Activated CD4-positive, CD25-positive, alpha-beta regulatory T cell treated with anti-CD3 and anti-CD28 coated beads, Interleukin-2, amount 50 U/mL, for 16 hours (primary cell): Measurements from ENCODE around the gene DNAH2.

Experiments
- DNase-seq: peaks from one replicate; pipeline ENCODE4 v3.0.0-alpha.2; 2020; ENCODE audit warnings: low read depth, low spot score

The DNAH2 gene, protein sequence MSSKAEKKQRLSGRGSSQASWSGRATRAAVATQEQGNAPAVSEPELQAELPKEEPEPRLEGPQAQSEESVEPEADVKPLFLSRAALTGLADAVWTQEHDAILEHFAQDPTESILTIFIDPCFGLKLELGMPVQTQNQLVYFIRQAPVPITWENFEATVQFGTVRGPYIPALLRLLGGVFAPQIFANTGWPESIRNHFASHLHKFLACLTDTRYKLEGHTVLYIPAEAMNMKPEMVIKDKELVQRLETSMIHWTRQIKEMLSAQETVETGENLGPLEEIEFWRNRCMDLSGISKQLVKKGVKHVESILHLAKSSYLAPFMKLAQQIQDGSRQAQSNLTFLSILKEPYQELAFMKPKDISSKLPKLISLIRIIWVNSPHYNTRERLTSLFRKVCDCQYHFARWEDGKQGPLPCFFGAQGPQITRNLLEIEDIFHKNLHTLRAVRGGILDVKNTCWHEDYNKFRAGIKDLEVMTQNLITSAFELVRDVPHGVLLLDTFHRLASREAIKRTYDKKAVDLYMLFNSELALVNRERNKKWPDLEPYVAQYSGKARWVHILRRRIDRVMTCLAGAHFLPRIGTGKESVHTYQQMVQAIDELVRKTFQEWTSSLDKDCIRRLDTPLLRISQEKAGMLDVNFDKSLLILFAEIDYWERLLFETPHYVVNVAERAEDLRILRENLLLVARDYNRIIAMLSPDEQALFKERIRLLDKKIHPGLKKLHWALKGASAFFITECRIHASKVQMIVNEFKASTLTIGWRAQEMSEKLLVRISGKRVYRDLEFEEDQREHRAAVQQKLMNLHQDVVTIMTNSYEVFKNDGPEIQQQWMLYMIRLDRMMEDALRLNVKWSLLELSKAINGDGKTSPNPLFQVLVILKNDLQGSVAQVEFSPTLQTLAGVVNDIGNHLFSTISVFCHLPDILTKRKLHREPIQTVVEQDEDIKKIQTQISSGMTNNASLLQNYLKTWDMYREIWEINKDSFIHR (N-terminal part only)

DNA sequence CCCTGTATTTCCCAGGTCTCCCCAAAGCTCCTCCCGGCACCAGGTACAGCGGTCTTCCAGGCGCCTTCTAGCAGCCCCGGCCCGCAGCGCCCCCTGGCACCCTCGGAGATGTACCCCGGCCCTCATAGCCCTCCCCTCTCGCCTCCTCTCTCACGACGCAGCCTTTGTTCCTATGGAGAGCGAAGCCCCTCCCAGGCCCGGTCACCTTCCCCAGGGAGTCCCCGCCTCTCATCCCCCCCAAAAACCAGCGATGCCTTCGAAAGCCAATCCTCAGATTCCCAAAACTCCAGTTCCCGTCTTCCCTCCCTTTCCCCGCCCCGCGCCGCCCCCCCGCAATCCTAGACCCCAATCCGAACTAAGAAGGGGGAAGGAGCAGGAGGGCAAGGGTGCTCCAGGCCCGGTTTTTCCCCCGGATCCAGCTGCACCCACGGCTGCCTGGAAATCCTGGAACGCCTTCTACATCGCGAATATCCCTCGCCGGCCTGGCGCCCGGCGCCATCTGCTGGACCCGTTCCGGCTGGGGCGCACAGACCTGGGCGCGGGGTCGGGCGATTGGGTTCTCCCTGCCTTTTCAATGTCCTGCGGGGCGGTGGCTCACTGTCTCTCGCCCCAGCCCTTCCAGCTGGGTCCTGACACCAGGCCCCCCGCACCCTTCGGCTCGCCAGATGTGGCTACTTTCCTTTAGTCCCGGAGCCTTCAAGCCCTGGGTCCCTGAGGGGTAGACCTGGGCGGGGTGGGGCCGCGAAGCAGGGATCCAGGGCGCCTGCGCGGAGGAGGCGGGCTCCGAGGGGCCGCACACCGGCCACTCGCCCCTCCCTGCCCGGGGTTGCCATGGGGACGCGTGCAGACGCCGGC lies at the start of gene DNAH2:
DNAH2 (plus strand) TSS at position 844 of the 855 bp plus-strand sequence. CDS start 1,991 bp downstream, outside the sequence.
- no peak for DNase-seq

DNA sequence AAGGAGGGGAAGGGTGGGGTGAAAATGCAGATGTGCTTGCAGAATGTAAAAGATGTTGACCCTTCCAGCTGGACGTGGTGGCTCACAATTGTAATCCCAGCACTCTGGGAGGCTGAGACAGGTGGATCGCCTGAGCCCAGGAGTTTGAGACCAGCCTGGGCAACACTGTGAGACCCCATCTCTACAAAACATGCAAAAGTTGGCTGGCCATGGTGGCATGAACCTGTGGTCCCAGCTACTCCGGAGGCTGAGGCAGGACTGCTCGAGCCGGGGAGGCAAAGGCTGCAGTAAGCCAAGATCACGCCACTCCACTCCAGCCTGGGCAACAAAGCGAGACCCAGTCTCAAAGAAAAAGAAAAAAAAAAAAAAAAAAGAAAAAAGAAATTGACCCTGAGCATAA lies 49.1 kb upstream of the DNAH2 start:
- DNase-seq, result no peak

DNA sequence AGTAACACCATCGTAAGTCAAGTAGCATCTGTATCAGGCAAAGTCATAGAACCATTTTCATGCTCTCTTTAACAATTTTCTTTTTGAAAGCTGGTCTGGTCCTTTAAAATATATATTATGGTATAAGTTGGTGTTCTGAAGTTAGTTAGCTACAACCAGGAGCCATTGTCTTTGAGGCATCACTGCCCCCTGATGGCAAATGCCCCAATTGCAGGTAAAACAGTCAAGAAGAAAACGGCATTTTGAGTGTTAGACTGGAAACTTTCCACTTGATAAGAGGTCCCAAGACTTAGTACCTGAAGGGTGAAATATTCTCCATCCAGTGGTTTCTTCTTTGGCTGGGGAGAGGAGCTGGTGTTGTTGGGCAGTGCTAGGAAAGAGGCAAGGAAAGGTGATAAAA lies 44.3 kb upstream of the DNAH2 start:
- no peak for DNase-seq

DNA sequence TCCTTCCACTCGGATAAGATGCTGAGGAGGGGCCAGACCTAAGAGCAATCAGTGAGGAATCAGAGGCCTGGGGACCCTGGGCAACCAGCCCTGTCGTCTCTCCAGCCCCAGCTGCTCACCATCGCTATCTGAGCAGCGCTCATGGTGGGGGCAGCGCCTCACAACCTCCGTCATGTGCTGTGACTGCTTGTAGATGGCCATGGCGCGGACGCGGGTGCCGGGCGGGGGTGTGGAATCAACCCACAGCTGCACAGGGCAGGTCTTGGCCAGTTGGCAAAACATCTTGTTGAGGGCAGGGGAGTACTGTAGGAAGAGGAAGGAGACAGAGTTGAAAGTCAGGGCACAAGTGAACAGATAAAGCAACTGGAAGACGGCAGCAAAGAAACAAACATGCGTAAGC lies 42.6 kb upstream of the DNAH2 start:
- no peak for DNase-seq

DNA sequence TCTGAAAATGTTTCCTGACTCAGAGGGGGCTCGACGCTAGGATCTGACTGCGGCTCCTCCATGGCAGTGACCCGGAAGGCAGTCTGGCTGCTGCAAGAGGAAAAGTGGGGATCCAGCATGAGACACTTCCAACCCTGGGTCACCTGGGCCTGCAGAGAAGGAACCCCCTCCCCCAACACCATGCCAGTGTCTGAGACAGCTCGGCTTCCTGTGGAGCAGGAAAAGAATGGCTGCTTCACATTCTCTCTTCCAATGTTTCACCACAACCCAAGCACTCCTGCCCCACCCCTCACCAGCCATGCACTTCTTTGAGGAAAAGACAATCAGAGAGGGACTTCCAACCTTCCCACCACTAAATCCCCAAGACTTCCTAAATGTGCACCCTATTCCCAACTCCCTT lies 41.0 kb upstream of the DNAH2 start:
- DNase-seq, result no peak

DNA sequence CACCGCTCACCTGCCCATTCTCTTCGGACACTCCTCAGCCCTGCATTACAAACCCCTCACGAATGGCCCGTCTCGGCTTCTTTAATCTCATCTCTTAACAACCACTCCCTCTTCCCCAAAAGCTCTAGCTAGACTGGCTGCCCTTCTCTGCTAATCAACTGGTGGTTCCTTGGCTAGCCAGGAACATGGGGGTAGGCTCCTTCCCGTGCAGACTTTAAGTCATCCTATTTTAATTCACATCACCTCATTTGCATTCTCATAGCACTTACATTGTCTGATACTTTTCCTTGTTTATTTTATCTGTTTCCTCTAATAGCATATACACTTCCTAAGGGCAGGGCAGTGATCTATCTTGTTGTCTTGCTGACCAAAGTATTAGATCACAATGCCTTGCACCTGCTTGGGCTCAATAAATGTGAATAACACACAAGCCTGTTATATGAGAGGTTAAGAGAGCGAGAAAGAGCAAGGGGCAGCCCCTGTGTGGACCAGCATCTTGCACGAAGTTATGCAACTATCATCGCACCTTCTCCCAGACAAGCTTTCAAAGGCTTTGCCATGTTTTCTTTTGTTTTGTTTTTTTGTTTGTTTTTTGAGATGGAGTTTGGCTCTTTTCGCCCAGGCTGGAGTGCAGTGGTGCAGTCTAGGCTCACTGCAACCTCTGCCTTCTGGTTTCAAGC lies 40.0 kb upstream of the DNAH2 start:
- no peak for DNase-seq

DNA sequence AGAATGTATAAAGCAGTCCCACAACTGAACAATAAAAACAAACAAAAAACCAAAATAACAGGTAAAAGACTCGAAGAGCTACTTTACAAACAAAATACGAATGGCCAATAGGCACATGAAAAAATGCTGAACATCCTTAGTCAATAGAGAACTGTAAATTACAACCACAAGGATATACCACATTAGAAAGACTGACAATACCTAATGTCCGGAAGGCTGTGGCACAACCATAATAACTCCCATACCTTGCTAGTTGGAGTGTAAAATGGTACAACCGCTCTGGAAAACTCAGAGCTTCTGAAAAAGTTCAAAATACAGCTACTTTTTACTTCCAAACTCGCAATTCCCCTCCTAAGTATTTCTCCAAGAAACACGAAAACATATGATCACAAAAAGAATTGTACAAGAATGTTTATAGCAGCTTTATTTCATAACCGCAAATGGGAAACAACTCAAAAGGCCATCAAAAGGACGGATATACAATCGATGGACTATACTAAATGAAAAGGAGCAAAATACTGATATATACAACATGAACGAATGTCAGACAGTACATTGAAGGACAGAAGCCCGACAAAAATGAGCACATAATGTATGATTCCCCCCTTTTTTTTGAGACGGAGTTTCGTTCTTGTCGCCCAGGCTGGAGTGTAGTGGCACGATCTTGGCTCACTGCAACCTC lies 32.6 kb upstream of the DNAH2 start:
- no peak for DNase-seq

DNA sequence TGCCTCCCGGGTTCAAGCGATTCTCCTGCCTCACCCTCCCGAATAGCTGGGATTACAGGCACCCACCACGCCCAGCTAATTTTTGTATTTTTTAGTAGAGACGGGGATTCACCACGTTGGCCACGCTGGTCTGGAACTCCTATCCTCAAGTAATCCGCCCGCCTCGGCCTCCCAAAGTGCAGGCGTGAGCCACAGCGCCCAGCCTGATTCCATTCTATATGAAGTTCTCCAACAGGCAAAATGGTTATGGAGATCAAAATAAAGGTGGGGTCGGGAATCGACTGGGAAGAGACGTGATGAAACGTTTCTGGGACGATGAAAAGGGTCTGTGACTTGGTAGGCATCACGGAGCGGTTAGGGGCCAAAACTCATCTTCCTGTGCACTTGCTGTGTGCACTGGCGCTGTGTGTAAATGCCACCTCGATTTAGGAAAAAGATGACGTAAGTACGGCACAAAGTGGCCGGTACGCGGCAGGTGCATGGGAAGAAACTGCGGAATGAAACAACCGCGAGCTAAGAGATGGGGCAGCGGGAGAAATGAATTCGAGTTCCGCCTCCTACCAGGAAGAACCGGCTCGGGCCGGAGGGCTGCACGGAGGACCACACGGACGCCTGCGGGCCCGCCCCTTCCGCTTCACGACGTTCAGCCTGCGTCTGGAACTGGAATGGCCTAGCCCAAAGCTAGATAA lies 31.9 kb upstream of the DNAH2 start:
- DNase-seq, result peak; percentile 77

DNA sequence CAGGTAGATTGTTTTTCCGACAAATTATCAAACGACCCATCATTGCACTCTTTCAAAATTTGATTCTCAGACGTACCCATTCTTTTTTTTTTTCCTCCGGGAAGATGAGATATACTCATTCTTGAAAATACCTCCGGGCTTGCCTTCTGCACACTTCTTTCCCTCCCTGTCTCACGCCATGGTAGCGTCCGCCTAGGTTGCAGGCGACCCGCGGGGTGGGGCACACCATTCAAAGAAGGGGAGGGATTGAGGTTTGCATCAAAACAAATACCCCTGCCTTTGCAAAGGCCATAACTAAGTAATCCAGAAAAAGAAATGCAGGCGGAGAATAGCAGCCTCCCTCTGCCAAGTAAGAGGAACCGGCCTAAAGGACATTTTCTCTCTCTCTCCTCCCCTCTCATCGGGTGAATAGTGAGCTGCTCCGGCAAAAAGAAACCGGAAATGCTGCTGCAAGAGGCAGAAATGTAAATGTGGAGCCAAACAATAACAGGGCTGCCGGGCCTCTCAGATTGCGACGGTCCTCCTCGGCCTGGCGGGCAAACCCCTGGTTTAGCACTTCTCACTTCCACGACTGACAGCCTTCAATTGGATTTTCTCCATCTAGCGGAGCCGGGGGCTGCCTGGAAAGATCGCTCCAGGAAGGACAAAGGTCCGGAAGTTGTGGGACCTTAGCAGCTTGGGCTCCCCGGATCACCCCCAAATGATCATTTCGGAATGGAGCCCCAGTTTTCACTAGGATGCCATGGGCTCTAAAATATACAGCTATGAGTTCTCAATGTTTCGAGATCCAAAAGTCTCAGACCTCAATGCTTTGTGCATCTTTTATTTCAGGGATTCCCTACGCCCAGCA lies 31.1 kb upstream of the DNAH2 start:
- DNase-seq, result peak; percentile 68

DNA sequence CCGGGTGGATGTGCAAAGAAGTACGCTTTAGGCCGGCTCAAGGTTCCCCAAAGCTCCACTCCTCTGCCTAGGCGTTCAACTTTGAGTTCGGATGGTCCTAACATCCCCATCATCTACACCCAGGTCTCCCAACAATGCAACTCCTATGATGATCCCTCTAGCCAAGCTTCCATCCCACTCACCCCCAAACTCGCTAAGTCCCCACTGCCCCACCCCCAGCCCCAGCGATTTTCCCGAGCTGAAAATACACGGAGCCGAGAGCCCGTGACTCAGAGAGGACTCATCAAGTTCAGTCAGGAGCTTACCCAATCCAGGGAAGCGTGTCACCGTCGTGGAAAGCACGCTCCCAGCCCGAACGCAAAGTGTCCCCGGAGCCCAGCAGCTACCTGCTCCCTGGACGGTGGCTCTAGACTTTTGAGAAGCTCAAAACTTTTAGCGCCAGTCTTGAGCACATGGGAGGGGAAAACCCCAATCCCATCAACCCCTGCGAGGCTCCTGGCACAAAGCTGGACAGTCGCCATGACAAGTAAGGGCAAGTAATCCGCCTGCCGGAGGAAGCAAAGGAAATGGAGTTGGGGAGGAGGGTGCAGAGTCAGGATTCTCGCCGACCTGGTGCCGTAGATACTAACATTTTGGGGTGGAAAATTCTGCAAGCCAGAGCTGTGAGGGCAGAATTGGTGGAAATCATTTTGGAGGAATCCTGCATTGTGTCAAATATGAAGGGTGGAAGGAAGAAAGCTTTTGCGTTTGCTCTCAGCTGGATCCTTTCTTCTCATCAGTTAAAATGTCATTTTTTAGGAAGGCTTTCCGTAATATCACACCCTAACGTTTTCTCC lies 30.3 kb upstream of the DNAH2 start, which contains the start of gene TP53:
TP53 (minus strand) TSS at position 419 of the 836 bp plus-strand sequence. CDS start 10,896 bp downstream, outside the sequence.
- DNase-seq, result peak; percentile 84

DNA sequence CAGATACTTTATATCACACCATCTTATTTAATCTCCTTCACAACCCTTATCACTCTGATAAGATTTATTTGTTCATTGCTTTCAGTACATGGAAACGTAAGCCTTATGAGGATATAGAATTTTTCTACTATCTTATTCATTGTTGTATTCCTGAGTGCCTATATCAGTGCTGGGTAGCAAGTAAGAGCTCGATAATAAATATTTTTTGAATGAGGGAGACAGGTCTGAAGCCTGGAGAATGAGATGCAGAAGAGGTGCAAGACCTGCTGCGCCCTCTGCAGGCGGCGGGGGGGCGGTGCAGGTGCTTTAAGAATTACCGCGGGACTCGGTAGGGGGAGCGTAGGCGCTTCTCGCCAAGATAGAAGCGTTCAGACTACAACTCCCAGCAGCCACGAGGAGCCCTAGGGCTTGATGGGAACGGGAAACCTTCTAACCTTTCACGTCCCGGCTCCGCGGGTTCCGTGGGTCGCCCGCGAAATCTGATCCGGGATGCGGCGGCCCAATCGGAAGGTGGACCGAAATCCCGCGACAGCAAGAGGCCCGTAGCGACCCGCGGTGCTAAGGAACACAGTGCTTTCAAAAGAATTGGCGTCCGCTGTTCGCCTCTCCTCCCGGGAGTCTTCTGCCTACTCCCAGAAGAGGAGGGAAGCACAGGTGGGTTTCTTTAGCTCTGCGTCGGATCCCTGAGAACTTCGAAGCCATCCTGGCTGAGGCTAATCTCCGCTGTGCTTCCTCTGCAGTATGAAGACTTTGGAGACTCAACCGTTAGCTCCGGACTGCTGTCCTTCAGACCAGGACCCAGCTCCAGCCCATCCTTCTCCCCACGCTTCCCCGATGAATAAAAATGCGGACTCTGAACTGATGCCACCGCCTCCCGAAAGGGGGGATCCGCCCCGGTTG lies 29.4 kb upstream of the DNAH2 start, which contains the start of gene WRAP53:
WRAP53 (plus strand) TSS at position 570 of the 900 bp plus-strand sequence; CDS start at position 742, 172 bp downstream.
- DNase-seq, result peak; percentile 94

DNA sequence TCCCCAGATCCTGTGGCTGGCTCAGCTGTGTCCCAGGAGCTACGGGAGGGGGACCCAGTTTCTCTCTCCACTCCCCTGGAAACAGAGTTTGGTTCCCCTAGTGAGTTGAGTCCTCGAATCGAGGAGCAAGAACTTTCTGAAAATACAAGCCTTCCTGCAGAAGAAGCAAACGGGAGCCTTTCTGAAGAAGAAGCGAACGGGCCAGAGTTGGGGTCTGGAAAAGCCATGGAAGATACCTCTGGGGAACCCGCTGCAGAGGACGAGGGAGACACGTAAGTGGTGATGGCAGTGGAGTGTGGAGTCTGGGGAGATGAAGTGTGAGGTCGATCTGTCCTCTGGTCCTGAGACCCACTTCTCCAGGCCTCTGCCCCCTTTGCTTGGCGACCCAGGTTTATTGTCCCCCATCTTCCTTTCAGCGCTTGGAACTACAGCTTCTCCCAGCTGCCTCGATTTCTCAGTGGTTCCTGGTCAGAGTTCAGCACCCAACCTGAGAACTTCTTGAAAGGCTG lies 28.7 kb upstream of the DNAH2 start:
- no peak for DNase-seq

DNA sequence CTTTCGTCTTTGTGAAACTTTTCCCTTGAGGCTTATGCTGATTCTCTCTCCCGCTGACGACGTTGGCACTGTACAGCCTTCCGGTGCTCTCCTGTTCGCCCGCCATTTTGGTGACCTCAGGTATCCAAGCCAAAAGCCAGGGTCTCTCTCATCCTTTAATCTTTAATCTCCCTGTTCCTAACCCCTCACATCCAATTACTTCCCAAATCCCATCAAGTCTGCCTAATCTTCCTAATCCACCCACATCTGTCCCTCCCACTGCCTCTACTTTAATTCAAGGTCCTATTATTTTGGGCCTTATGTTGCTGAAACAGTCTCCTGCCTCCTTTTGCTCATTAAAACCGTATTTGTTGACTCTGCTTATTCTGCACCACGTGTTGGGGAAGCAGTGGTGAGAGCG lies 22.0 kb upstream of the DNAH2 start:
- DNase-seq, result no peak

DNA sequence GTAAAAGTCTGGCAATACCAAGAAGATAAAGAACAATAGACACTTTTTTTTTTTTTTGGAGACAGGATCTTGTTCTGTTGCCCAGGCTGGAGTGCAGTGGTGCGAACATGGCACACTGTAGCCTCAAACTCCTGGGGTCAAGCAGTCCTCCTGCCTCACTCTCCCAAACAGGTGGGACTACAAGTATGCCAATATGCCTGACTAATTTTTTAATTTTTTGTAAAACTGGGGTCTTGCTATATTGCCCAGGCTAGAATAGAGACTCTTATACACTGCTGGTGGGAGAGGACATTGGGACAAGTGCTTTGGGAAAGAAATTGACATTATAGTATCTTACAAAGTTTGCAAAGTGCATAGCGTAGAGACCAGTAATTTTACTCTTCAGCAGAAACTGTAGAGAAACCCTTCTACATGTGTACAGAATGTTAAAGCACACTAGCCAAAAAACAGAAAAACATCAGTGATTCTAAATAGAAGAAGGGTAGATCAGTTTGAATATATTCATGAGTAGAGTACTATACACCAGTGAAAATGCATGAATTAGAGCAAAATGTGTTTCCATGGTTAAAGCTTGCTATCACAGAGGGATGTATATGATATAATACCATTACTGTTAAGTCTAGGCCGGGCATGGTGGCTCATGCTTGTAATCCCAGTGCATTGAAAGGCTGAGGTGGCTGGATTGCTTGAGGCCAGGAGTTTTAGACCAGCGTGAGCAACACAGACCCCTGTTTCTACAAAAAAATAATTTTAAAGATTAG lies 19.5 kb upstream of the DNAH2 start:
- DNase-seq, result no peak

DNA sequence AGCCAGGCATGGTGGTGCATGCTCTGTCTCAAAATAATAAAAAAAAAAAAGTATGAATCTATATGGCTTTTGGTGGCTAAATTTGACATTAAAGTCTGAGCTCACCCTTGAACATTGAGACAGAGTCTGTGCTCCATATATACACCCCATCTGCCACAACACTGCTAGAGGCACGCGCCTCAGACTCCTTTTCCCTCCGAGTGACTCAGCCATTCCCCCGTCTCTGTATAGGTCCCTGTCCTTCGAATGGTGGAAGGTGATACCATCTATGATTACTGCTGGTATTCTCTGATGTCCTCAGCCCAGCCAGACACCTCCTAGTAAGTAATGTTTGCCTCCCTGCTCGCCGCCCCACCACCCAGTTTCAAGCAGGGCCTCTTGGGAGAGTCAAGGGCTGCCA lies 17.0 kb upstream of the DNAH2 start:
- no peak for DNase-seq

DNA sequence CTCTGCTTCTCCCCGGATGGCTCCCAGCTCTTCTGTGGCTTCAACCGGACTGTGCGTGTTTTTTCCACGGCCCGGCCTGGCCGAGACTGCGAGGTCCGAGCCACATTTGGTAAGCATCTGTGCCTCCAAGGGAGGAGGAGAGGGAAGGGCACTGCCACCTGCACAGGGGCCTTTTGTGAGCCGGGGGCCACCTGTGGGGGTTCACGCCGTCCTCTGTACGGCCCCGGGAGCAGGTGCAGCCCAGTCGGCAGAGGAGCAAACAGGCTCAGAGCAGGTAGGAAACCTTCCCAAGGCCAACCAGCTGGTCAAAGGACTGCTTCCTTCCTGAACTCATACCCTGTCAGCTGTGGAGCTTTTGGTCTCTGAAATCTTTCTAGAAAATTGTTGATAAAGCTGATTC lies 15.9 kb upstream of the DNAH2 start:
- DNase-seq, result no peak
